IPS DF 19.7 (cell line): ENCODE data around the gene RBBP8NL.
"Not testable (repeated sequence)": the region's sequence is repeated elsewhere in the genome, so short reads cannot be mapped to it uniquely, and the experiment has no call there.

Source experiments
- DNase-seq: peaks from one replicate; pipeline ENCODE4 v3.0.0-alpha.2; 2013; ENCODE audit warnings: low read depth, low spot score

RBBP8NL gene

DNA sequence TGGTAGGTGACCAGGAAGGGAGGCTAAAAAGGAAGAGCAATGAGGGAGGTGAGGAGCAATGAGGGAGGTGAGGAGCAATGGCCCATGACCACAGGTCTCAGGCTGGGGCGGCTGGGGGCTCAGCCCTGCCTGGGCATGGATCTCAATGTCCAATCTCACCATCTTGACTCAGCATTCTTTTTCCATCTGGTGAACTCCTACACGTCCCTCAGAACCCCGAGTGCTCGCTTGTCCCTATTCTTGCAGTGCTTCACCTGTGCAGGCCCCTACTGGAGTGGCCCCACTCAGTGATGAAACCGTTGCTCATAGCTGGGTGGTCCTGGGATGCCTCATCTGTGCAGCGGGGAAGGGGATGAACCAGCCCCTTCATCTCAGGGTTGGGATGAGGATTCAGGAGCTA, 16.9 kb upstream of the RBBP8NL start:
- no peak for DNase-seq

DNA sequence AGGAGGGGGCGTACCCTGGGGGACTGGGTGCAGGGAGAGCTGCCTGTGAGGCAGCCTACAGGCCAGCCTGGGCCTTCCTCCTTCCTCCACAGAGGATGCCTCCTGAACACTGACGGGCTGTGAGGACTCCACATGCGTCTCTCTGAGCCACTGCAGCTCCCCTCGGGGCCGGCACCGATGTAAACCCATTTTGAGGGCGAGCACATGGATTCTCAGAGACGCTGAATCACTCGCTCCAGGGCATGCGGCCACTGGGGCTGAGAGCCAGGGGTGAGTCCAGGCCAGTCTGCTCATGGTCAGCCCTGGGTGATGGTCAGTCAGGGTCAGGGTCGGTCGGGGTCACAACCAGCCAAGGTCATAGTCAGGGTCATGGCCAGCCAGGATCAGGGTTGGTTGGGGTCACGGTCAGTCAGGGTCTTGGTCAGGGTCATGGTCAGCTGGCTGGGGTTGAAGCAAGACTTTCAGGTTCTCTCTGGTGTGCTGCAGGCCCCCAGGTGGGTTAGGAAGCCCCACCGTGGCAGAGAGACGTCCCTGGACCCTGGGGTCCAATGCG, 14.7 kb upstream of the RBBP8NL start:
- no peak for DNase-seq

DNA sequence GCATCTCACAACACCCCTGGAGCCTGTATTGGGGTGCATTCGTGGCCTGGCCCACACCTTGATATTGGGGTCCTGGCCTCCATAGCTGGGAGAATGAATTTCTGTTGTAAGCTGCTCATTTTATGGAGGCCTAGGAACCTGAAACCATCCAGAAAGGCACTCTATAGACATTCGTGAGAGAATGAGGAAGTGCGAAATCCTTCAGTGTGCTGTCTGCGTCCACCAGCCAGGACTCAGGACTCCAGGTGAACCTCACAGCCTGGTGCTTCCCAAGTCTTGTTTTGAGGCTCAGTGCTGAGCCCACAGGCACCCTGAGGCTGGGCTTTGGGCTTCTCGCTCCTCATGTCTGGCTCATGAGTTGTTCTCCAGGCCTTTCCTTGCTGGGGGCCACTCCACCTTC, 11.9 kb upstream of the RBBP8NL start:
- no peak for DNase-seq

DNA sequence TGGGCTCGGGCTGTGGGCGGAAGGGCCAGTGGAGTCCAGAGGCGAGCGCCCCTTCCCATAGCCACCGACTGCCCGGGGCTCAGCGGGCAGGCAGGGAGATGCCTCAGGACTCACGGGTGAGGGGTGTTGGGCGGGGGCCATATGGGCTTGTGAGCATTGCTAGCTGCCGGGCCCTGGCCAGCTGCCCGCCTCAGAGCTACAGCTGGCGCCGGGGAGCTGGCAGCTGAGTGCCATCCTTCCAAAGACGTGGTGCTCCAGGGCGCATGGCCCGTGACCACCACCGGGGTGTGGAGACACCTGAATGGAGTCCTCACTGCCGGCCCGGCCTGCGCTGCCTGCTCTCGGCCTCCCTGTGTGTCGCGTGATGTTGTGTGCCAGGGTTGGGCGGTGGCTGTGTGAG, 10.6 kb upstream of the RBBP8NL start:
- DNase-seq = no peak

DNA sequence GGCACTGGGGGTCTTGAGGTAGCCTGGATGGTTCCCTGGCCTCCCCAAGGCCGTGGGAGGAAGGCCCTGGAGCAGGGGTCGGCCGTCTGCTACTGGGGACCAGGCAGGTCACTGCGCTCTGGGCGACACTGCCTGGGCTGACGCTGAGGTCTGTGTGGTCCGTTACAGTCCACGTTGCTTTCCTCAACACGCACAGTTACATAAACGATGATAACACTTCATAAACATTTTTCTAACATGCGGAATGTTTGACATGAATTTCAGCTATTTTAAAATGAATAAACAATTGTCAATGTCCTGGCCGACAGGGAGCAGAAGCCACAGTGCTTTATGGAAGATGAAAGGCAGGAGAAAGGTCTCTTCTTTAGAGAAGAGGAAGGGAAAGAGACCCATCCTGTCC, 10.2 kb upstream of the RBBP8NL start:
- no peak for DNase-seq

DNA sequence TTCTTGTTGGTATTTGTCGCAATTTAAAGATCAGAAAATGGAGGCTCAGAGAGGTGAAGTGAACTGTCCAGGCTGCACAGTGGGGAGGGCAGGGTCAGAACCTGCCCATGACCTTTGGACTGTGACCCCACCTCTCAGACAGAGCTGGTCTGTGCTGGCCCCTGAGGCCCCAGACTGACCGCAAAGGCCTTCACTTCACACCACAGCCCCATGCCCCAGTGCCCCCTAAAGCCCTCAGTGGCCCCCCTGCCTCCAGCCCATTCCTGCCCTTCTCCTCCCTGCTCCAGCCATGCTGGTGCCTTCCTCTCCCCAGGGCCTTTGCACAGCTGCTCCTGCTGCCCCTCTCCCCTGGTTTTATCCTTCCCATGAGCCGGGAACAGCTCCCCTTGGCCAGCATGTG, 9.4 kb upstream of the RBBP8NL start:
- DNase-seq = no peak

DNA sequence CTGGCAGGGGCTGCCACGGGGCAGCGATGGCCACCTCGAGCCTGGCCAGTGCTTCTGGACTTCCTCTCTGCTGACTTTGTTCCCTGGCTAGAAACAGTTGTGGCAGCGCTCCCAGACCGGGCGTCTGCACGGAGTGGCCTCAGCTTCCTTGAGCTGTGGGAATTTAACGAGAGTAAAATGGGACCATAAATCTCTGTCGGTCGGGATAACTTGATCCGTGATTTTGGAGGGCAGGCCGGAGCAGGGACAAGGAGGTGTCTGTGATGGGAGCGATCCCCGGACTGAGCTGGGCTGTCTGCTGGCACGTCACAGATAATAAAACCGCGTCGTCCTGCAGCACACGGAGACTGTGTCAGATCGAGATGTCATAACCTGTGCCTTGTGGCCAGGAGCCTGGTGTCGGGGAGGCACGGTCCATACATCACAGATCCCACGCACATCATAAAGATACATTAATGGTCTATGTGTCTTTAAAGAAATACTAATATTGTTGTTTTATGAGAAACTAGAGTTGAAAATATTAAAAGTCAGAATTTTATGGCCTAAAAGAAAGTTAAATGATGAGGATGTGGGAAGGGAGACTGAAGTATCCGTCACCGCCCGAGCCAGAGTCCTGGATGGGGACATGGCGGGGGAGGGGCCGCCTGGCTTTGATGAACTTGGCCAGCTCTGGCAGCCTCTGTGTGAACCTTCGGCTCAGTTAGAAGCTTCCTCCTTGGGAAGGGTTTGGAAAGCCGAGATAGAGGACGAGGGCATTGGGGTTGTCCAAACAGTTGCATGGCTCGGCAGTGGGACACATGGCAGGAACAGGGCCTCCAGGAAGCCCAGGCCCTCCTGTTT, 6.5 kb upstream of the RBBP8NL start:
- no peak for DNase-seq

DNA sequence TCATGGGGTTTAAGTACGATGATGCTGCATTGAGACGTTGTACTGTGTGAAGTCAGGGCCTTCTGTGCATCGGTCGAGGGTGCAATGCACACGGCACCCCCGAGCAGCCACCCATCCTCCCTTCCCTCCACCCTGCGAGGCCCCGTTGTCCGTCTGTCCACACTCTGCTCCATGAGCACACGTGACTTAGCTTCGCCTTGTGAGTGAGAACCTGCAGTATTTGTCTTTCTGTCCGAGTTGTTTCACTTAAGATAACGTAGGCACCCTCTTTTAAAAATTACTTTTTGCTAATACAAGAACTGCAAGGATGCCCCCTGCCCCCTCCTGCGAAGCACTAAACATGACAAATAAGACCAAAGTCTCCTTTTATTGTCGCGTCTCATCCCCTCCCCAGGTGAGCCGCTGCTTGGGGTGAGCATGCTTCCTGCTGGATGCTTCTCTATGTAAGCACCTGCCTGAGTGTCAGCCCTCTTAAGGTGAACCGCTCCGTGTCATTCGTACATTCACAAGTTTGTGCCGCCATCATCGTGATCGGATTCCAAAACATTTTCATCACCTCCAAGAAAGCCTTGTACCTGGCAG, 3.6 kb upstream of the RBBP8NL start:
- no peak for DNase-seq

DNA sequence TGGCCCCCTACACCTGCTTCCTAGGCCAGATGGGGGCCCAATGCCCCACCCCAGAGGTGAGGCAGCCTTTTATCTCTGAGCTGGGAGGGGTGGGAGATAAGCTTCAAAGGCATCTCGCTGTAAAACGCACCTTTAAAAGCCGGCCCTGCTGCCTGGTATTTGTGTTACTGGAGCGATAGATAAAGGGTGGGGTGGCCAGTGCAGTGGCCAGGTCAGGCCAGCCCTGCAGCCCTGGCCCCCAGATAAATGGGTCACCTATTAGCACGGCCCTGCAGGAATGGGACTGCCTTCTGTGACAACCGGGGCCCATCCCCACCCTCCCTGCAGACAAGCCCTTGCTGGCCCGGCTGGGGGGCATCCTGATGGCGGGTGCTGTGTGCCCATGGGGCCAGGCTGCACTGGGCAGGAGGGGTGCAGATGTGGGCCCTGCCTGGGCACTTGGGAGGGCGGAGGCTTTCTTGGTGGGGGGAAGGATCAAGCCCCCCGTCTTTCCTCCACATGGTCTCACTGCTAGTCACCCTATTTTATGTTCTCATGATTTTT, 3.0 kb upstream of the RBBP8NL start:
- DNase-seq = no peak

DNA sequence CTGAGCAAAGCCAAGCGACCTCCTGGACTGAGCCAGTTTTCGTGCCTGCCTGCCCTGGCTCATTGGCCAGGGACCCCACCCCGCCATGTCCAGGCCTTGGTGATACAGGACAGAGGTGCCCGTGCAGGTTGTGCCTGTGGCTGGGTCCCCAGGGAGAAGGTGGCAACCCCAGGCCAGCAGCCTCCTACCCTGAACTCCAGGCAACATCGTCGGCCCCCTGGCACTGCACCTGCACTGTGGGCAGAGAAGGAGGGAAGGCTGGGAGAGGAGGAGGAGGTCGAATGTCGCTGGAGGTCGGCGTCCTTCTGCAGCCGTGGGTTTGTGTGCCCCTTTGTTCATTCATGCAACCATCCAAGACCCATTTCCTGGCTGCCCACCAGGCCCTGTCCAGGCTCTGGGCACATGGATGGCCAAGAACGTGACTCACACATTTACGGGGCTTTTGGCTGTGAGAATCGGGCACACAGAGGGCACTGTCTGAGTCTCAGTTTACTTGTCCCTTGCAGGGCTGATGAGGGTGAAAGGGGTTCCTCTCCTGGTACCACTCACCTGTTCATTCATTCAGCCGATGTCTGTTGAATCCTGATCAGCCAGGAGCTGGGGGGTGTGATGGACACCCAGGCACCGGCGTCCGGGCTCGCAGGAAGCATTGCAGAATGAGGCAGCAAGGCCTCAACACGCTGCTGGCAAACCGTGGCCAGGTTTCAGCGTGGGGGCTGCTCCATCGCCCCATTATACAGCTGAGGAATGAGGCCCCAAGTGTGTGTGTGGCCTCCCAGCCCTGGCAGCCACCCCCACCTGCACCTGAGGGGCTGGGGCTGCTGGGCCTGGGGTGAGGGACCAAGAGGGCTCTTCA, 2.3 kb upstream of the RBBP8NL start:
- DNase-seq = no peak

DNA sequence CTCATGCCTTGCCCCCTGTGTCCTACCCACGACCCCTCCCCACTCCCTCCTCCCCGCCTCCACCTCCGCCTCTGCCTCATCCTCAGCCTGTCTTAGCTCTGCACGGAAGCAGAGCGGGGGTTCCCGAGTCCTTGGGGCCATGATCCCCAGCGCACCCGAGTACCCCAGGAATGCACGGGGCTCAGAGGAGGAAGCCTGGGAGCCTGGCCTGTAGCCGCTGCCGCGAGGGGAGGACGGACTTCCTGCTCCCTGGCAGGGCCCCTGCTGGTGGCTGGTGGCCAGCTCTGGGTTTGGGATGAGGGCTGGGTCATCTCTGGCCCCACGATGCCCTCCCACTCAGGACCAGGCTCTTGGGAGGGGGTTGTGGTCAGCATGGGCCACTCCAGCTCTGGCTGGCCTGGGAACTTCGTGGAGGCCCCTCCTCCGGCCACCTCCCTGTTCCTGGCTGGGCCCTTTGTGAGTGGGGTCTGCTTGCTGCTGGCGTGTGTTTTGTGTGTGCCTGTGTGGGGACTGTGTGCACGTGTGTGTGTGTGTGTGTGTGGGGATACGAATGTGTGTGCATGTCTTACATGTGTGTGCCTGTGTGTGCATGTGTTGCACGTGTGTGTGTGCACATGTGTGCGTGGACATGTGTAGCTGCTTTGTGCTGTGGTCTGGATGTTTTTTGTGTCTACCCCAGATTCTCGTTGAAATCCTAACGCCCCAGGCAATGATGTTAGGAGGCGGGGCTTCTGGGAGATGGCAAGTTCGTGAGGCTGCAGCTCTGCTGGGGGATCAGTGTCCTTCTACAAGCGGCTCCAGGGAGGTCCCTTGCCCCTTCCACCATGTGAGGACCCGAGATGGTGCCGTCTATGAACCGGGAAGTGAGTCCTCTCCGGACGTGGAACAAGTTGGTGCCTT, 1.3 kb upstream of the RBBP8NL start:
- DNase-seq = no peak

DNA sequence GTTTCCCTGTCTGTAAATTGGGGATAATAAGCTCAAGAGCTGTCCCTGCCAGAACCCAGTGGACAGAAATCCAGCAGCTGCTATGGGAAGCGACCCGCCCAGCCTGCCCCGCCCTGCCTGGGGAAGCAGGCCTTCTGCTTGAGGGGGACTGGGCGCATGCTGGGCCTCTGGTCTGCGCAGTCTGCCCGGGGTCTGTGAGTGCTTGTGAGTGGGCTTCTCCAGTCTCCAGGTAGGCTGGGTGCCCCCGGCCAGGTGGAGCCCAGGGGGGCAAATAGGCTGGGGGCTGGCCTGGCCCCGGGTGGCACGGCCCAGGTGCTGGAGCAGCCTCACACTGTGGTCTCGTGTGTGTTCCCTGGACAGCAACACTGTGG, 648 bp upstream of the RBBP8NL start:
- no peak for DNase-seq

DNA sequence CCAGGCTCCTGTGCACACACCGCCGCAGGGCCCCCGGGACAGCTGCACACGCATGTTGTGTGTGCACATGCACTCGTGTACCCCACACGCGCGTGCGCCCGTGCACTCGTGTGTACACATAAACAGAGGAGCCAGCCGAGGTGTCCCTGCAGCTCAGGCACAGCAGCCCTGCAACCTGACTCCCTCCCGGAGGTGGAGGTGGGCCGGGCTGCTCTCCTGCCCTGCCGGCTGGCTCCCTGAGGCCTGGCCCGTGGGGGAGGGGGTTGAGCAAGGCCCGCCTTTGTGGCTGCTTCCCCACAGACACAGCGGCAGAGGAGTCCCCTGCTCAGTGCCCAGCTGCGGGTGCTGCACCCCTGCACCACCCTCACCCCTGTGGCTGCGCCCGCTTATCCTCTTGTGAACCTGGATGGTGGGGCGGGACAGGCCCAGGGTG, 624 bp downstream of the RBBP8NL start:
- no peak for DNase-seq

DNA sequence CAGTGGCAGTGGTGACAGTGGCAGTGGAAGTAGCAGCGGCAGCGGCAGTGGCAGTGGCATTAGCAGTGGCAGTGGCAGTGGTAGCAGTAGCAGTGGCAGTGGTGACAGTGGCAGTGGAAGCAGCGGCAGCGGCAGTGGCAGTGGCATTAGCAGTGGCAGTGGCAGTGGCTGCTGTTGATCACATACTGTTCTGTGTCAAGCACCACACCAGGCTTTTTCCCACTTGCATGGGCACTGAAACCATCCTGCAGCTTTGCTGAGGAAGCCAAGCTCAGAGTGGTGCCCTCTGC, 1.3 kb downstream of the RBBP8NL start:
- not testable (repeated sequence) for DNase-seq

DNA sequence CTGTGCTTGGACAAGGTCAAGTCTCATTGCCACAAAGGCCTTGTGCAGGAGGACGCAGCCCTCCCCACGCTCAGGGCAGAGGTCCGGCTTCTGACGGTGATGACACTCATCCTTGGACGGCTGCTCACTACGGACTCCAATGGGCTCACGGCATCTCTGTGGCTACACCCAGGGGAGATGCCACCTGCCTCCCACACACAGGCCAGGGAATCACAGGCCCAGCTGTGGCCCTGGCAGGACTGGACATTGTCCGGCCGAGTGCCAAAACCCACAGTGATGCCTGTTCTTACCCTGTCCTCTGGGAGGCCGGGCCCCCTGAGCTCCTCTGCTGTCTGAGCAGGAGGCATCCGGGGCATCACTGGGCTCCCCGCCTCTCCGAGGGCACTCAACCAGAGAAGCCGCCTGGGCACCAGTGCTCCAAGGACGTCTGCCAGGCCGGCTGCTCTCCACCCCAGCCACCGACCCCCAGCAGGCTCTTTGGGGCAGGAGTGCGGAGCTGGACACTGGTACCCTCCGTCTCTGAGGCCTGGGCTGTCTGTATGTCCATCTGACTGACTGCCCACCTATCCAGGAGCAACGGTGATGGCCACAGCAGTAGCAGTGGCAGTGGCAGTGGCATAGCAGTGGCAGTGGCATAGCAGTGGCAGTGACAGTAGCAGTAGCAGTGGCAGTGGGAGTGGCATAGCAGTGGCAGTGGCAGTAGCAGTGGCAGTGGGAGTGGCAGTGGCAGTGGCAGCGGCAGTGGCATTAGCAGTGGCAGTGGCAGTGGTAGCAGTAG, 1.9 kb downstream of the RBBP8NL start:
- DNase-seq = no peak

DNA sequence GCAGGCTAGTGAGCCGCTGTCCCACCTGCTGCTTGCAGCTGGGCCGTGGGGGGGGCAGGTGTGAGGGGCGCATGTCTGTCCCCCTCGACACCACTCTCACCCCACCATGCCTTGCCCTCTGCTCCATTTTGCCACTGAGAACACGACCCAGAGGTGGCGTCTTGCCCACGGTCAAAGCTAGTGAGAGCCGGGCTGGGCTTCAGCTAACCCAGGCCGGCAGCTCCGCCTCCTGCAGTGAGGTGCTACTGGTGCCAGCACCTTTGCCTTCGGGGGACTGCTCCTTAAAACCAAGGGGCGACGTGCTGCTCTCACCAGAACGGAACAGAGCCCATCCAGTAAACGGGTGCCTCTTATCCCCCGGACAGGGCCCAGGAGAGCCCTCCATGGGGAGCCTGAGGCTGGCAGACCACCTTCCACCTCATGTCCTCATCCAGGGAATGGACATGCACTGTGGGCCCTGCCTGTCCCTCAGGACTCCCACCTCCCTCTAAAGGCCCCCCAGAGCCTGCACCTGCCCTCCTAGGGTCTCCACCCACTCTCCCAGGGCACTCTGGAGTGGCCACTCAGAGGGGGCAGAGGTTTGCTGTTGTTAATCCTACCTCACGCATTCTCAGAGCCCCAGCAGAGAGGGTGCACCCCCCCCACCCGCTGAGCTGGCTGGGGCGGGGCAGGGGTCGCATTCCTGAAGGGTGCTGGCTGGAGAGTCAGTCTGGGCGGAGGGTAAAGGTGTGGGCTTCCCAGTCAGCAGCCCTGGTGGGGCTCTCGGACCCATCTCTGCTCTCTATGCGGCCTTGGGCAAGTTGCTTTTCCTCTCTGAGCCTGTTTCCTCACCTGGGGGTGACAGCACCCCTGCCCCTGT, 2.9 kb downstream of the RBBP8NL start:
- DNase-seq = no peak

DNA sequence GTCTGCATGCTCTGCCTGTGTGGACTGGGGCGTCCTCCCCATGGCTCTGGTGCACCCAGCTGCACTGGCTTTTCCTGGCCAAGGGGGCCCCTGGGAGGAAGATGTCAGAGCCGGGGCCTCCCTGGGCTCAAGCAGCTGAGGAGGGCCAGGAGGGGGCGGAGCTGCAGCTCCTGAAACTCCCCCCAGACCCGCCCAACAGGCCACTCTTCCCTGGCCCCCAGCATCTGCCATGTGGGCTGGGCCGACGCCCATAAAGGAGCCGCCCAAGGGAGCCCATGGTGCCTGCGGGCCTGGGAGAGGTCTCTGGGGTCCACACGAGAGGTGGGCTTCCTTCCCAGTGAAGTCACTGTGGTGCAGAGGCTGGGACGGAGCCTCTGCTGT, 4.0 kb downstream of the RBBP8NL start:
- DNase-seq = no peak

DNA sequence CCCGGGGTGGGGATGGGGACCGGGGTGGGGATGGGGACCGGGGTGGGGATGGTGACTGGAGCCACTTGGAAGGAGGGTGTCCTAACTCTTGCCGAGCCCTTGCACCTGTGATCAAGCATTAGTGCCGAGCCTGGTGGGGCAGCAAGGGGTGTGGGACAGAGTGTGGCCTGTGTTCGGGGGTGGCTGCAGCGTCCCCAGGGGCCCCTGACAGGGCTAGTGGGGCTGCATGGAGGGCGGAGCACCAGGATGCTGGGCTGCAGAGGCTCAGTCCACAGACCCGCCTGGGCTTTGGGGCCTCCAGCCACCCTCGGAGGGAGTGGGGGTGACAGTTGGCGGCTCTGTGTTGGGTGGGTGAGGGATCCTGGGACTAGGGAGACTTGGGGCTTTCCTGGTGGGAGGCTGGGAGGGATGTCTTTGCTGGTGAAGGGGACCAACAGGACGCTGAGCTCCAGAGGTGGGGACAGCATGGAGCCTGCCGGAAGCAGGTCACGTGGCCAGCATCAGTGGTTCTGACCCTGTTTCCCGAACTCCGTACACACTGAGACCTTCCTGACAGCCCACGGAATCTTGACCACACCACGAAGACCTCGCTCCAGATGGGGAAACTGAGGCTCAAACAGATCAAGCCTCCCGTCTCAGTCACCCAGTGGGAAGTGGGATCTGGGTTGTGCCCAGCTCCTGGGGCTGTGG, 4.6 kb downstream of the RBBP8NL start:
- DNase-seq = no peak

DNA sequence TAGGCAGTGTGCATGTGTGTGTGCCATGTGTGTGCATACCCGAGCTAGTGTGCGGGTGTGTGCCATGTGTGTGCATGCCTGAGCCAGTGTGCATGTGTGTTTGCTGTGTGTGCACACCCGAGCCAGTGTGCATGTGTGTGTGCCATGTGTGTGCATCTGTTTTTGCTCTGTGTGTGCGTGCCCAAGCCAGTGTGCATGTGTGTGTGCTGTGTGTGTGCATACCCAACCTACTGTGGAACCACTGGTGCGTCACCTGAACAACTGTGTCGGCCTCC, 5.7 kb downstream of the RBBP8NL start:
- DNase-seq = no peak
